Measurements from ENCODE around the gene COL5A1.

COL5A1 gene

GRCh38 chr9:134632329-134632728 is 9.3 kb upstream of the COL5A1 start:
- H3K4me1 ChIP-seq (ENCODE audit: control insufficient read depth in 2 of 2, insufficient read depth in 2 of 2, low read length in 2 of 2), result no peaks in the 10 kb centered on the region
- no peak overlapping the region for H3K4me3 ChIP-seq (ENCODE audit: low read length in 2 of 2)
- no peak overlapping the region for H3K27ac ChIP-seq (ENCODE audit: low read depth in 2 of 2, low read length in 2 of 2)
- no peaks in the 10 kb centered on the region for H3K36me3 ChIP-seq (ENCODE audit: control insufficient read depth in 2 of 2, insufficient read depth in 2 of 2, low read length in 2 of 2)
- H3K27me3 ChIP-seq (ENCODE audit: control insufficient read depth in 2 of 2, insufficient read depth in 2 of 2, low read length in 2 of 2), result no peaks in the 10 kb centered on the region
- no peaks in the 10 kb centered on the region for H3K9me3 ChIP-seq (ENCODE audit: control insufficient read depth in 2 of 2, low read length in 2 of 2)
- no peak overlapping the region for H3K9ac ChIP-seq (ENCODE audit: low read depth in 1 of 2, low read length in 2 of 2)

GRCh38 chr9:134633362-134634142 is 8.1 kb upstream of the COL5A1 start:
- H3K9me3 ChIP-seq (ENCODE audit: control insufficient read depth in 2 of 2, low read length in 2 of 2), result no peaks in the 10 kb centered on the region
- H3K4me1 ChIP-seq (ENCODE audit: control insufficient read depth in 2 of 2, insufficient read depth in 2 of 2, low read length in 2 of 2), result no peaks in the 10 kb centered on the region
- H3K9ac ChIP-seq (ENCODE audit: low read depth in 1 of 2, low read length in 2 of 2), result no peak overlapping the region
- H3K27ac ChIP-seq (ENCODE audit: low read depth in 2 of 2, low read length in 2 of 2), result no peak overlapping the region
- H3K27me3 ChIP-seq (ENCODE audit: control insufficient read depth in 2 of 2, insufficient read depth in 2 of 2, low read length in 2 of 2), result no peaks in the 10 kb centered on the region
- no peak overlapping the region for H3K4me3 ChIP-seq (ENCODE audit: low read length in 2 of 2)
- no peaks in the 10 kb centered on the region for H3K36me3 ChIP-seq (ENCODE audit: control insufficient read depth in 2 of 2, insufficient read depth in 2 of 2, low read length in 2 of 2)

GRCh38 chr9:134634176-134634575 is 7.4 kb upstream of the COL5A1 start:
- Histone ChIP-seq H3K27me3 (ENCODE audit: control insufficient read depth in 2 of 2, insufficient read depth in 2 of 2, low read length in 2 of 2) (no peaks in the 10 kb centered on the region), H3K9me3 (ENCODE audit: control insufficient read depth in 2 of 2, low read length in 2 of 2) (no peaks in the 10 kb centered on the region), H3K27ac (ENCODE audit: low read depth in 2 of 2, low read length in 2 of 2) (no peak overlapping the region), H3K9ac (ENCODE audit: low read depth in 1 of 2, low read length in 2 of 2) (no peak overlapping the region), H3K36me3 (ENCODE audit: control insufficient read depth in 2 of 2, insufficient read depth in 2 of 2, low read length in 2 of 2) (no peaks in the 10 kb centered on the region), H3K4me1 (ENCODE audit: control insufficient read depth in 2 of 2, insufficient read depth in 2 of 2, low read length in 2 of 2) (peaks cover 0 to 2% of the 10 kb centered on the region in 2 donors), H3K4me3 (ENCODE audit: low read length in 2 of 2) (no peak overlapping the region)

- no peak overlapping the region for H3K4me3 ChIP-seq (ENCODE audit: low read length in 2 of 2)
Observed at GRCh38 chr9:134634667-134635230, 6.9 kb upstream of the COL5A1 start.

GRCh38 chr9:134635351-134636148 is 6.1 kb upstream of the COL5A1 start:
- H3K27me3 ChIP-seq (ENCODE audit: control insufficient read depth in 2 of 2, insufficient read depth in 2 of 2, low read length in 2 of 2), result no peaks in the 10 kb centered on the region
- H3K4me3 ChIP-seq (ENCODE audit: low read length in 2 of 2), result no peak overlapping the region
- no peak overlapping the region for H3K27ac ChIP-seq (ENCODE audit: low read depth in 2 of 2, low read length in 2 of 2)
- H3K9ac ChIP-seq (ENCODE audit: low read depth in 1 of 2, low read length in 2 of 2), result no peak overlapping the region
- H3K36me3 ChIP-seq (ENCODE audit: control insufficient read depth in 2 of 2, insufficient read depth in 2 of 2, low read length in 2 of 2), result no peaks in the 10 kb centered on the region
- H3K4me1 ChIP-seq (ENCODE audit: control insufficient read depth in 2 of 2, insufficient read depth in 2 of 2, low read length in 2 of 2), result peaks cover 0 to 2% of the 10 kb centered on the region in 2 donors
- no peaks in the 10 kb centered on the region for H3K9me3 ChIP-seq (ENCODE audit: control insufficient read depth in 2 of 2, low read length in 2 of 2)

More at GRCh38 chr9:134634667-134635230, 6.9 kb upstream of the COL5A1 start:
- Histone ChIP-seq H3K36me3 (ENCODE audit: control insufficient read depth in 2 of 2, insufficient read depth in 2 of 2, low read length in 2 of 2) (no peaks in the 10 kb centered on the region), H3K9me3 (ENCODE audit: control insufficient read depth in 2 of 2, low read length in 2 of 2) (no peaks in the 10 kb centered on the region), H3K27ac (ENCODE audit: low read depth in 2 of 2, low read length in 2 of 2) (no peak overlapping the region), H3K27me3 (ENCODE audit: control insufficient read depth in 2 of 2, insufficient read depth in 2 of 2, low read length in 2 of 2) (no peaks in the 10 kb centered on the region), H3K4me1 (ENCODE audit: control insufficient read depth in 2 of 2, insufficient read depth in 2 of 2, low read length in 2 of 2) (peaks cover 0 to 2% of the 10 kb centered on the region in 2 donors), H3K9ac (ENCODE audit: low read depth in 1 of 2, low read length in 2 of 2) (no peak overlapping the region)

GRCh38 chr9:134636149-134636507 is 5.5 kb upstream of the COL5A1 start:
- Histone ChIP-seq H3K9me3 (ENCODE audit: control insufficient read depth in 2 of 2, low read length in 2 of 2) (no peaks in the 10 kb centered on the region), H3K27me3 (ENCODE audit: control insufficient read depth in 2 of 2, insufficient read depth in 2 of 2, low read length in 2 of 2) (peaks cover 2 to 3% of the 10 kb centered on the region in 2 donors), H3K4me3 (ENCODE audit: low read length in 2 of 2) (no peak overlapping the region), H3K27ac (ENCODE audit: low read depth in 2 of 2, low read length in 2 of 2) (no peak overlapping the region), H3K36me3 (ENCODE audit: control insufficient read depth in 2 of 2, insufficient read depth in 2 of 2, low read length in 2 of 2) (no peaks in the 10 kb centered on the region), H3K9ac (ENCODE audit: low read depth in 1 of 2, low read length in 2 of 2) (no peak overlapping the region), H3K4me1 (ENCODE audit: control insufficient read depth in 2 of 2, insufficient read depth in 2 of 2, low read length in 2 of 2) (peaks cover 0 to 2% of the 10 kb centered on the region in 2 donors)

- peaks cover 2 to 3% of the 10 kb centered on the region in 2 donors for H3K27me3 ChIP-seq (ENCODE audit: control insufficient read depth in 2 of 2, insufficient read depth in 2 of 2, low read length in 2 of 2)
- no peaks in the 10 kb centered on the region for H3K9me3 ChIP-seq (ENCODE audit: control insufficient read depth in 2 of 2, low read length in 2 of 2)
- no peak overlapping the region for H3K4me3 ChIP-seq (ENCODE audit: low read length in 2 of 2)
- peaks cover 0 to 2% of the 10 kb centered on the region in 2 donors for H3K4me1 ChIP-seq (ENCODE audit: control insufficient read depth in 2 of 2, insufficient read depth in 2 of 2, low read length in 2 of 2)
- H3K9ac ChIP-seq (ENCODE audit: low read depth in 1 of 2, low read length in 2 of 2), result no peak overlapping the region
- H3K27ac ChIP-seq (ENCODE audit: low read depth in 2 of 2, low read length in 2 of 2), result no peak overlapping the region
- no peaks in the 10 kb centered on the region for H3K36me3 ChIP-seq (ENCODE audit: control insufficient read depth in 2 of 2, insufficient read depth in 2 of 2, low read length in 2 of 2)
Observed at GRCh38 chr9:134637241-134637640, 4.4 kb upstream of the COL5A1 start.

- H3K27me3 ChIP-seq (ENCODE audit: control insufficient read depth in 2 of 2, insufficient read depth in 2 of 2, low read length in 2 of 2), result peaks cover 2 to 3% of the 10 kb centered on the region in 2 donors
- no peak overlapping the region for H3K4me3 ChIP-seq (ENCODE audit: low read length in 2 of 2)
- no peaks in the 10 kb centered on the region for H3K36me3 ChIP-seq (ENCODE audit: control insufficient read depth in 2 of 2, insufficient read depth in 2 of 2, low read length in 2 of 2)
- peaks cover 0 to 2% of the 10 kb centered on the region in 2 donors for H3K4me1 ChIP-seq (ENCODE audit: control insufficient read depth in 2 of 2, insufficient read depth in 2 of 2, low read length in 2 of 2)
- no peak overlapping the region for H3K27ac ChIP-seq (ENCODE audit: low read depth in 2 of 2, low read length in 2 of 2)
- H3K9me3 ChIP-seq (ENCODE audit: control insufficient read depth in 2 of 2, low read length in 2 of 2), result no peaks in the 10 kb centered on the region
- no peak overlapping the region for H3K9ac ChIP-seq (ENCODE audit: low read depth in 1 of 2, low read length in 2 of 2)
Observed at GRCh38 chr9:134637696-134638501, 3.7 kb upstream of the COL5A1 start.

- peaks cover 2 to 3% of the 10 kb centered on the region in 2 donors for H3K27me3 ChIP-seq (ENCODE audit: control insufficient read depth in 2 of 2, insufficient read depth in 2 of 2, low read length in 2 of 2)
- no peaks in the 10 kb centered on the region for H3K9me3 ChIP-seq (ENCODE audit: control insufficient read depth in 2 of 2, low read length in 2 of 2)
- H3K36me3 ChIP-seq (ENCODE audit: control insufficient read depth in 2 of 2, insufficient read depth in 2 of 2, low read length in 2 of 2), result no peaks in the 10 kb centered on the region
- H3K4me1 ChIP-seq (ENCODE audit: control insufficient read depth in 2 of 2, insufficient read depth in 2 of 2, low read length in 2 of 2), result peaks cover 0 to 2% of the 10 kb centered on the region in 2 donors
- H3K27ac ChIP-seq (ENCODE audit: low read depth in 2 of 2, low read length in 2 of 2), result no peak overlapping the region
- no peak overlapping the region for H3K4me3 ChIP-seq (ENCODE audit: low read length in 2 of 2)
- H3K9ac ChIP-seq (ENCODE audit: low read depth in 1 of 2, low read length in 2 of 2), result no peak overlapping the region
Observed at GRCh38 chr9:134638502-134639090, 3.0 kb upstream of the COL5A1 start.

Data from mucosa of rectum (tissue), 2 donors.